Aorta (tissue), 5 donors: ENCODE results near the gene TRAPPC6A. TPM values are rescaled to one million over a fixed set of nuclear protein-coding genes. Genes with fewer than 3 reads are reported as not detected.

Source experiments
- ATAC-seq: fragments of 200-7000 bp; cut with Tn5 transposase; one replicate; pipeline ENCODE4 v1.9.1; 2022; ENCODE audit warnings: moderate library complexity; ENCODE audit not compliant: low FRiP score
- DNase-seq, 2 donors: peaks; one replicate each; pipeline ENCODE4 v3.0.0-alpha.2; 2020
- H3K27ac ChIP-seq, 2 donors: one replicate each; pipeline ENCODE4 v1.5.1; 2013; ENCODE audit warnings: low read length in 2 of 2, mild to moderate bottlenecking in 2 of 2, moderate library complexity in 2 of 2, control low read depth in 1 of 2, inconsistent platforms in 1 of 2, low read depth in 1 of 2
- H3K27me3 ChIP-seq, 2 donors: one replicate each; pipeline ENCODE4 v1.6.1; 2013; ENCODE audit warnings: control low read depth in 1 of 2, low read length in 1 of 2, mild to moderate bottlenecking in 1 of 2, moderate library complexity in 1 of 2; ENCODE audit not compliant: insufficient read depth in 2 of 2, control insufficient read depth in 1 of 2
- H3K36me3 ChIP-seq, 2 donors: one replicate each; pipeline ENCODE4 v1.6.1; 2013; ENCODE audit warnings: control low read depth in 1 of 2, low read length in 1 of 2, mild to moderate bottlenecking in 1 of 2; ENCODE audit not compliant: insufficient read depth in 2 of 2, control insufficient read depth in 1 of 2
- H3K4me1 ChIP-seq, 2 donors: one replicate each; pipeline ENCODE4 v1.6.1; 2013; ENCODE audit warnings: low read length in 2 of 2, control low read depth in 1 of 2, mild to moderate bottlenecking in 1 of 2, moderate library complexity in 1 of 2; ENCODE audit not compliant: insufficient read depth in 2 of 2, control insufficient read depth in 1 of 2
- H3K4me3 ChIP-seq, 2 donors: one replicate each; pipeline ENCODE4 v1.5.1; 2013; ENCODE audit warnings: low read length in 2 of 2, control low read depth in 1 of 2, mild to moderate bottlenecking in 1 of 2
- H3K9me3 ChIP-seq: one replicate; pipeline ENCODE4 v1.6.1; 2013; ENCODE audit warnings: mild to moderate bottlenecking, low read length; ENCODE audit not compliant: control insufficient read depth
- WGBS, 2 donors: extraction: QIAGEN DNeasy Blood & Tissue Kit; methylation state at CpG; one replicate each; pipeline ENCODE4 v1.1.7; 2013; 5-methylcytosine and 5-hydroxymethylcytosine counted together
- intact Hi-C, 2 donors: fragments of 100-400 bp; cut with DNase I; formaldehyde crosslinking; loops; one replicate each; pipeline versions ENCODE4 v1.14.2 to v1.15.0; 2022
- polyA plus RNA-seq, 2 donors: library from polyadenylated mRNA; stranded (reverse); fragments of 200-250 nt; gene quantifications; one replicate each; pipeline ENCODE4 v1.2.3, GENCODE V29; 2013
- total RNA-seq, 2 donors: library from RNA; stranded (reverse); fragmentation: NEBNext Ultra II Directional; extraction: Animal tissue kit (Norgen Biotek cat#: 25700); gene quantifications; one replicate each; pipeline ENCODE4 v1.2.1, GENCODE V29; 2021
- donor health status: healthy with polysubstance abuse.
- donor health status: Bipolar disorder and iron deficiency.
- donor health status: DM: no; HTN: no; CAD: no.
- donor health status: DM: no; HTN: no; CAD: no.
- donor health status: DM: yes; HTN: yes; CAD: no.

Gene TRAPPC6A
- total and polyA plus RNA-seq, 4 donors: 9.5 to 17.0 (median 15.1) TPM

- intact Hi-C loops: no loop called here
- Histone ChIP-seq H3K4me1 (no peaks in the 10 kb centered on the region), H3K36me3 (no peaks in the 10 kb centered on the region), H3K4me3 (no peak overlapping the region), H3K27me3 (no peaks in the 10 kb centered on the region), H3K9me3 (no peaks in the 10 kb centered on the region), H3K27ac (no peak overlapping the region)
- DNase-seq (no peak), ATAC-seq (no peak)
- WGBS, 2 donors: 83 to 85% methylated on average over 21 of the region's 21 CpGs
Observed at GRCh38 chr19:45170146-45171106, 7.6 kb downstream of the TRAPPC6A start.

GRCh38 chr19:45169602-45170001 lies 8.4 kb downstream of the TRAPPC6A start:
- H3K4me3 ChIP-seq: no peak overlapping the region
- H3K36me3 ChIP-seq: no peaks in the 10 kb centered on the region
- ATAC-seq: no peak
- no peaks in the 10 kb centered on the region for H3K4me1 ChIP-seq
- H3K27ac ChIP-seq: no peak overlapping the region
- 92 to 94% methylated on average over 10 of the region's 10 CpGs for WGBS, 2 donors
- no peaks in the 10 kb centered on the region for H3K27me3 ChIP-seq
- DNase-seq: no peak
- intact Hi-C loops: no loop called here
- no peaks in the 10 kb centered on the region for H3K9me3 ChIP-seq

- Histone ChIP-seq H3K27ac (no peak overlapping the region), H3K4me3 (no peak overlapping the region), H3K27me3 (no peaks in the 10 kb centered on the region), H3K36me3 (no peaks in the 10 kb centered on the region), H3K4me1 (no peaks in the 10 kb centered on the region), H3K9me3 (no peaks in the 10 kb centered on the region)
- intact Hi-C loops: no loop called here
- 90 to 91% methylated on average over 16 of the region's 16 CpGs for WGBS, 2 donors
- ATAC-seq (no peak), DNase-seq (no peak)
Observed at GRCh38 chr19:45168767-45169351, 9.2 kb downstream of the TRAPPC6A start.

- DNase-seq: no peak
- ATAC-seq: no peak
- intact Hi-C loops: no loop called here
Observed at GRCh38 chr19:45166723-45167252, 11.2 kb downstream of the TRAPPC6A start.

GRCh38 chr19:45164577-45165335 lies 13.3 kb downstream of the TRAPPC6A start:
- no peak for DNase-seq
- no peak for ATAC-seq
- intact Hi-C loops: no loop called here
- Histone ChIP-seq H3K4me3 (no peak overlapping the region), H3K4me1 (no peaks in the 10 kb centered on the region), H3K9me3 (no peaks in the 10 kb centered on the region), H3K27ac (no peak overlapping the region), H3K36me3 (no peaks in the 10 kb centered on the region), H3K27me3 (no peaks in the 10 kb centered on the region)
- 37 to 43% methylated on average over 24 to 27 of the region's 27 CpGs for WGBS, 2 donors

More at GRCh38 chr19:45166723-45167252, 11.2 kb downstream of the TRAPPC6A start:
- Histone ChIP-seq H3K27ac (no peak overlapping the region), H3K36me3 (no peaks in the 10 kb centered on the region), H3K4me1 (no peaks in the 10 kb centered on the region), H3K9me3 (no peaks in the 10 kb centered on the region), H3K4me3 (no peak overlapping the region), H3K27me3 (no peaks in the 10 kb centered on the region)
- whole genome bisulfite sequencing, 2 donors: 71 to 74% methylated on average over 14 of the region's 14 CpGs

- H3K4me3 ChIP-seq: no peak overlapping the region
- intact Hi-C loops: no loop called here
- 85 to 86% methylated on average over 15 of the region's 15 CpGs for WGBS, 2 donors
- ATAC-seq: no peak
- no peaks in the 10 kb centered on the region for H3K36me3 ChIP-seq
- H3K27me3 ChIP-seq: no peaks in the 10 kb centered on the region
- no peaks in the 10 kb centered on the region for H3K4me1 ChIP-seq
- H3K27ac ChIP-seq: no peak overlapping the region
- no peaks in the 10 kb centered on the region for H3K9me3 ChIP-seq
- no peak for DNase-seq
Observed at GRCh38 chr19:45163751-45164460, 14.1 kb downstream of the TRAPPC6A start.

GRCh38 chr19:45163156-45163555 lies 14.9 kb downstream of the TRAPPC6A start:
- Histone ChIP-seq H3K27me3 (no peaks in the 10 kb centered on the region), H3K4me1 (no peaks in the 10 kb centered on the region), H3K9me3 (no peaks in the 10 kb centered on the region), H3K4me3 (no peak overlapping the region), H3K27ac (no peak overlapping the region), H3K36me3 (no peaks in the 10 kb centered on the region)
- DNase-seq (no peak), ATAC-seq (no peak)
- intact Hi-C loops: no loop called here
- WGBS, 2 donors: 87 to 91% methylated on average over 17 of the region's 17 CpGs

- Histone ChIP-seq H3K27me3 (no peaks in the 10 kb centered on the region), H3K9me3 (no peaks in the 10 kb centered on the region), H3K4me3 (no peak overlapping the region), H3K27ac (no peak overlapping the region), H3K4me1 (no peaks in the 10 kb centered on the region), H3K36me3 (no peaks in the 10 kb centered on the region)
- DNase-seq (no peak), ATAC-seq (no peak)
- intact Hi-C loops: no loop called here
- WGBS, 2 donors: 46 to 47% methylated on average over 18 of the region's 18 CpGs
Observed at GRCh38 chr19:45162608-45163143, 15.4 kb downstream of the TRAPPC6A start.
